Activated CD4-positive, alpha-beta memory T cell treated with anti-CD3 and anti-CD28 coated beads for 36 hours (primary cell): Measurements from ENCODE around the gene EXOC3L4. TPM values are rescaled to one million over a fixed set of nuclear protein-coding genes. Genes with fewer than 3 reads are reported as not detected.
A peak's percentile ranks its signal among the peaks of the same experiment; 100 is the strongest.
"Not testable (repeated sequence)": the region's sequence is repeated elsewhere in the genome, so short reads cannot be mapped to it uniquely, and the experiment has no call there.

Source experiments
- CTCF ChIA-PET: fragments of 350-600 bp; sonication (Branson Sonifier 250); formaldehyde crosslinking; loops from one replicate; lab custom pipeline; 2021; ENCODE audit warnings: antibody characterized with exemption, inconsistent platforms; lab: Charles Lee
- POLR2A ChIA-PET: fragments of 350-600 bp; sonication (Branson Sonifier 250); formaldehyde crosslinking; loops from one replicate; lab custom pipeline; 2021; ENCODE audit warnings: antibody characterized with exemption; lab: Charles Lee
- DNase-seq: peaks from one replicate; pipeline ENCODE4 v3.0.0-alpha.2; 2020
- H3K27ac Mint-ChIP-seq: one replicate; pipeline ENCODE4 v1.8.0; 2021; ENCODE audit warnings: mixed read lengths
- H3K27me3 Mint-ChIP-seq: one replicate; pipeline ENCODE4 v1.8.0; 2021; ENCODE audit warnings: mixed read lengths
- H3K36me3 Mint-ChIP-seq: one replicate; pipeline ENCODE4 v1.8.0; 2021; ENCODE audit warnings: mixed read lengths
- H3K4me1 Mint-ChIP-seq: one replicate; pipeline ENCODE4 v1.8.0; 2021; ENCODE audit warnings: low read depth, mixed read lengths
- H3K4me3 Mint-ChIP-seq: one replicate; pipeline ENCODE4 v1.8.0; 2021; ENCODE audit warnings: mild to moderate bottlenecking, mixed read lengths
- H3K9me3 Mint-ChIP-seq: one replicate; pipeline ENCODE4 v1.8.0; 2021; ENCODE audit warnings: mixed read lengths
- intact Hi-C: fragments of 100-400 bp; cut with micrococcal nuclease; formaldehyde crosslinking; loops from one replicate; pipeline ENCODE4 v1.15.1; 2023
- total RNA-seq, 2 experiments: library from RNA; stranded (reverse); gene quantifications; one replicate each; pipeline ENCODE4 v1.2.3, GENCODE V29; 2021

The EXOC3L4 gene
- total RNA-seq, result not detected

DNA sequence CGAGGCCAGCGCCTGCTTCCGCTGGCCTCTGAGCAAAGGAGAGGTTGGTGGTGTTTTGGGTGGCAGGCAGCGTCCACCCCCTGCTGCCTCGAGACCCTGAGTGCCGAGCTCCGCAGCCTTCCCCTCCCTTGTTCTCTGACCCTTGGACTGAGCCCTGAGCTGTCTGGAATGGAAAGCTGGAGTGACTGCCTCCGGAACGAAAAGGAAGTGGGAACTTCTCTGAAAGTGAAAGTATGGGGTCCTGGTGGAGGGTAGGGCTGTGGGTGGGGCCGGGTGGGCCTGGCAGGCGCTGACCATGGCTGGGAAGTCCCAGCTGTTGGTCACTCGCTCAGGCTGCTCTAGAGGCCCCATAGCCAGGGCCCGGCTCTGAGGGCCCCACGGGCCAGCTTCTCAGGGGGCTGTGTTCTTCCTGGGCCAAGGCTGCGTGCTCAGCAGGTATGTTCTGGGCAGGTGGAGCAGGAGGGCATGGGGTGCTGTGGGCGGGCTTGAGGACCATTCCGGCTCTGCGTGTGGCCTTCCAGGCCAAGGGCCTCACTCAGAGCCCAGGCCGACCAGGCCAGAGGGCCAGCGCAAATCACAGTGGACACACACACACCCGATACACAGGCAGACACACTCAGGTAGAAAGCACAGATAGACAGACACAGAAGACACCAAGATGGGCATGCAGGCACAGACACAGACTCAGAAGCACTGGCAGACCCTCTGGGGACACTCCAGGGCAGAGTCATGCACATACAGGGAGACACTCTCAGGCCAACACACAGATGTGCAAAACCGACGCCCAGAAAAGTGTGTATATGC lies at the start of gene EXOC3L4:
Gene EXOC3L4 (plus strand): TSS at position 320 of the 804 bp plus-strand sequence. CDS start 5,495 bp downstream, outside the sequence.
- H3K36me3 Mint-ChIP-seq, result no peaks in the 10 kb centered on the region
- no peak within 1 kb of the TSS for H3K27ac Mint-ChIP-seq
- H3K4me1 Mint-ChIP-seq, result peaks cover 3% of the 10 kb centered on the region
- peaks cover 3% of the 10 kb centered on the region for H3K27me3 Mint-ChIP-seq
- intact Hi-C loops, result no loop called here
- no peak for DNase-seq
- no peak within 1 kb of the TSS for H3K4me3 Mint-ChIP-seq
- CTCF ChIA-PET, result interaction anchor here (0.8 to 3.4 kb wide), 3 partner anchors 11 to 459 kb away, joined by 3 to 34 read pairs (median 3); no protein-coding TSS in a partner anchor
- POLR2A ChIA-PET, result no interaction called here
- H3K9me3 Mint-ChIP-seq, result no peaks in the 10 kb centered on the region

GRCh38 chr14:103045371-103045869 lies 49.1 kb upstream of the EXOC3L4 start:
- Mint-ChIP-seq H3K4me1 (peaks cover 5% of the 10 kb centered on the region), H3K36me3 (peaks cover 6% of the 10 kb centered on the region), H3K27me3 (peaks cover 5% of the 10 kb centered on the region), H3K27ac (no peak overlapping the region), H3K4me3 (no peak overlapping the region), H3K9me3 (peaks cover 5% of the 10 kb centered on the region)
- no peak for DNase-seq
- POLR2A ChIA-PET, result no interaction called here
- intact Hi-C loops, result no loop called here
- CTCF ChIA-PET, result no interaction called here

DNA sequence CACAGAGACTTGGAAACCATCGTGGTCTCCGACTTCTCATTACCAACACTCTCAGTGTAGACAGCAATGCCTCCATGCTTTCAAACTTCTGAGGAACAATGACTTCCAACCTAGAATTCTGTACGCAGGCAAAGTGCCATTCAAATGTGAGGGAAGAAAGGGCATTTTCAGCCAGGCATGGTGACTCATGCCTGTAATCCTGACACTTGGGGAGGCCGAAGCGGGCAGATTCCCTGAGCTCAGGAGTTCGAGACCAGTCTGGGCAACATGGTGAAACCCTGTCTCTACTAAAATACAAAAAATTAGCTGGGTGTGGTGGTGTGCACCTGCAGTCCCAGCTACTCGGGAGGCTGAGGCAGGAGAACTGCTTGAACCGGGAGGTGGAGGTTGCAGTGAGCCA lies 47.1 kb upstream of the EXOC3L4 start:
- H3K36me3 Mint-ChIP-seq, intact Hi-C loops, H3K4me1 Mint-ChIP-seq, H3K9me3 Mint-ChIP-seq, H3K27ac Mint-ChIP-seq, H3K27me3 Mint-ChIP-seq, DNase-seq, H3K4me3 Mint-ChIP-seq: not testable (repeated sequence)
- ChIA-PET CTCF (interaction anchor here (0.8 kb wide), 1 partner anchor 344 kb away, joined by 3 read pairs; no protein-coding TSS in a partner anchor), POLR2A (interaction anchor here (0.6 kb wide), 1 partner anchor 487 kb away, joined by 4 read pairs; no protein-coding TSS in a partner anchor)

GRCh38 chr14:103050935-103051334 lies 43.6 kb upstream of the EXOC3L4 start:
- intact Hi-C loops, result no loop called here
- DNase-seq, result no peak
- no peaks in the 10 kb centered on the region for H3K9me3 Mint-ChIP-seq
- H3K27ac Mint-ChIP-seq, result no peak overlapping the region
- no peaks in the 10 kb centered on the region for H3K36me3 Mint-ChIP-seq
- no peaks in the 10 kb centered on the region for H3K27me3 Mint-ChIP-seq
- no peak overlapping the region for H3K4me3 Mint-ChIP-seq
- no peaks in the 10 kb centered on the region for H3K4me1 Mint-ChIP-seq
- POLR2A ChIA-PET, result no interaction called here
- CTCF ChIA-PET, result no interaction called here

- ChIA-PET POLR2A (no interaction called here), CTCF (interaction anchor here (0.9 kb wide), 1 partner anchor 24 kb away, joined by 3 read pairs; no protein-coding TSS in a partner anchor)
- Mint-ChIP-seq H3K27ac (no peak overlapping the region), H3K9me3 (no peaks in the 10 kb centered on the region), H3K4me1 (no peaks in the 10 kb centered on the region), H3K4me3 (no peak overlapping the region), H3K27me3 (no peaks in the 10 kb centered on the region), H3K36me3 (no peaks in the 10 kb centered on the region)
- no peak for DNase-seq
- intact Hi-C loops, result no loop called here
Observed at GRCh38 chr14:103052407-103052806, 42.1 kb upstream of the EXOC3L4 start.

- peaks cover 12% of the 10 kb centered on the region for H3K27me3 Mint-ChIP-seq
- H3K4me1 Mint-ChIP-seq, result no peaks in the 10 kb centered on the region
- intact Hi-C loops, result no loop called here
- H3K27ac Mint-ChIP-seq, result no peak overlapping the region
- H3K9me3 Mint-ChIP-seq, result no peaks in the 10 kb centered on the region
- H3K36me3 Mint-ChIP-seq, result no peaks in the 10 kb centered on the region
- no peak for DNase-seq
- POLR2A ChIA-PET, result no interaction called here
- CTCF ChIA-PET, result no interaction called here
- peak overlapping the region; percentile 64 for H3K4me3 Mint-ChIP-seq
Observed at GRCh38 chr14:103055695-103056094, 38.8 kb upstream of the EXOC3L4 start.

DNA sequence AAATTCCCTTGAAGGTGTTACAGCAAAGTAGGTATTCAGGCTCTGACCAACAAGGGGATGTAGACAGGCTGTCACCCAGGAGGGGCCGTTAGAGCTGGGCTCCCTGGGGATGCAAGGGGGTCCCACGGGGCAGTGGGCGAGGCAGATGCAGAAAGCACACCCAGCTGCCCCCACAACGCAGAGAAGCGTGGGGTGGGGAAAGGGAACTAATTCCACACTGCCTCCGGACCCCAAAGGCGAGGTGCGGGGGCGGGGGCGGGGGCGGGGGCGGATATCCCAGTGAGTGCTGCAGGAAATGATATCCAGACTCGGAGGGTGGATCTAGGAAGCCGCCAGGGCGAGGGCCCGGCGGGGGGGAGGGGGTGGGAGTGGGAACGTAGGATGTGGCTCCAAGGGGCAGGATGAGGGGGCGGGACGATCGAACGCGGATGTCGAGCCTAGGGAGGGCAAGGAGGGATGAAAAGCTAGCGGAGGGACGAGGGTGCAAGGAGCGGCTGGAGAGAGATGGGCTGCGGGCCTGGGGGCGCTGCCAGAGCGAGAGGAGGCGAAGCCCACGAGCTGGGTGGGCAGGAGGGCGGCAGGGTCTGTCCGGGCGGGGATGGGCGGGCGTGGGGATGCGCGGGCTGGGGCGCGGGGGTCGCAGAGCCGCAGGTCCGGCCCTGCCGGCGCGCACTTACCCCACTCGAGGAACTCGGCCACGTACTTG lies 38.0 kb upstream of the EXOC3L4 start:
- intact Hi-C loops, result no loop called here
- ChIA-PET POLR2A (interaction anchor here (0.6 kb wide), 1 partner anchor 13 kb away, joined by 3 read pairs; no protein-coding TSS in a partner anchor), CTCF (interaction anchor here (1.0 to 1.1 kb wide), 2 partner anchors 18 to 334 kb away, joined by 3 read pairs; no protein-coding TSS in a partner anchor)
- Mint-ChIP-seq H3K9me3 (no peaks in the 10 kb centered on the region), H3K27ac (no peak overlapping the region), H3K27me3 (peaks cover 12% of the 10 kb centered on the region), H3K4me3 (peak overlapping the region; percentile 64), H3K36me3 (no peaks in the 10 kb centered on the region), H3K4me1 (no peaks in the 10 kb centered on the region)
- DNase-seq, result peak; percentile 25

- no peak overlapping the region for H3K27ac Mint-ChIP-seq
- H3K9me3 Mint-ChIP-seq, result no peaks in the 10 kb centered on the region
- intact Hi-C loops, result no loop called here
Observed at GRCh38 chr14:103057028-103057371, 37.5 kb upstream of the EXOC3L4 start.

DNA sequence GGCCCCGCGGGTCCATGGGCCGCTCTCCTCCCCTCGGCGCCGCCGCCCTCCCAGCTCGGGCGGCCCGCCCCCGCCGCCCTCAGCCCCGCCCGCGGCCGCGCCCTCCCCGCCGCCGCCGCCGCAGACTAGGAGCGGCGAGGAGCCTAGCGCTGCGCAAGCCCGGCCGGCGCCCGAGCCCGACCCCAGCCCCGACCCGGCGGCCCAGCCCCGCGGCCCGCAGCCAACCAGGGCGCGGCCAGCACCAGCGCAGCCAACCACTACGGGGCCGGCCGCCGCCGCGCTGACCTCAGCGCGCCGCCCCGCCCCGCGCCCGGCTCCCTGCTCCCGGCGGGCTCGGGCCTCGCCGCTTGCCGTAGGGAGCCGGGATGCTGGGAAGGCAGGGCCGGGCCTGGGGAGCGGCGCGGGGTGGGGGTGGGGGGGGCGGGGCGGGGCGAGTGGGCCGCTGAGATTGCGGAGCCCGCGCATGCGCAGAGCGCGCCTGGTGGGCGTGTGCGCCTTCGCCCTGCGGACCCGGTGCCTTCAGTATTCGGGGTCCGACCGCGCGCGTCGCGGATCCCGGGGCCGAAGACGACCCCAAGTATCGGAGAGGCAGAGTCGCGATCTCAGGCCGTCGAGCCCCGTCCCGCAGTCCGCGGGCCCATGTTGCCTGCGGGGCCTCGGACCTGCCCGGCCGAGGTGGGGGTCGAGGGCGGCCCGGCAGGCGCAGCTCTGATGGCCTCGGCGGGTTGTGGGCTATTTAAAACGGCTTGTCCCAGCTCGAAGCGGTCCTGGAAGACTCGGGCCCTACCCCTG lies 37.0 kb upstream of the EXOC3L4 start, which contains the start of gene CDC42BPB:
Gene CDC42BPB (minus strand): TSS at position 178 of the 792 bp plus-strand sequence. CDS start 376 bp downstream, outside the sequence.
- DNase-seq, result peak; percentile 63
- Mint-ChIP-seq H3K9me3 (no peaks in the 10 kb centered on the region), H3K27me3 (peaks cover 12% of the 10 kb centered on the region), H3K36me3 (no peaks in the 10 kb centered on the region), H3K4me3 (peak within 1 kb of the TSS; percentile 64), H3K27ac (no peak within 1 kb of the TSS), H3K4me1 (no peaks in the 10 kb centered on the region)
- CTCF ChIA-PET, result interaction anchor here (1.0 kb wide), 1 partner anchor 332 kb away, joined by 3 read pairs; no protein-coding TSS in a partner anchor
- POLR2A ChIA-PET, result no interaction called here
- intact Hi-C loops, result no loop called here

More at GRCh38 chr14:103057028-103057371, 37.5 kb upstream of the EXOC3L4 start:
- POLR2A ChIA-PET, result interaction anchor here (0.6 kb wide), 1 partner anchor 14 kb away, joined by 3 read pairs; no protein-coding TSS in a partner anchor
- Mint-ChIP-seq H3K4me3 (no peak overlapping the region), H3K36me3 (no peaks in the 10 kb centered on the region), H3K4me1 (no peaks in the 10 kb centered on the region), H3K27me3 (peaks cover 12% of the 10 kb centered on the region)
- CTCF ChIA-PET, result interaction anchor here (1.0 to 1.1 kb wide), 2 partner anchors 17 to 333 kb away, joined by 3 read pairs; no protein-coding TSS in a partner anchor
- DNase-seq, result no peak

DNA sequence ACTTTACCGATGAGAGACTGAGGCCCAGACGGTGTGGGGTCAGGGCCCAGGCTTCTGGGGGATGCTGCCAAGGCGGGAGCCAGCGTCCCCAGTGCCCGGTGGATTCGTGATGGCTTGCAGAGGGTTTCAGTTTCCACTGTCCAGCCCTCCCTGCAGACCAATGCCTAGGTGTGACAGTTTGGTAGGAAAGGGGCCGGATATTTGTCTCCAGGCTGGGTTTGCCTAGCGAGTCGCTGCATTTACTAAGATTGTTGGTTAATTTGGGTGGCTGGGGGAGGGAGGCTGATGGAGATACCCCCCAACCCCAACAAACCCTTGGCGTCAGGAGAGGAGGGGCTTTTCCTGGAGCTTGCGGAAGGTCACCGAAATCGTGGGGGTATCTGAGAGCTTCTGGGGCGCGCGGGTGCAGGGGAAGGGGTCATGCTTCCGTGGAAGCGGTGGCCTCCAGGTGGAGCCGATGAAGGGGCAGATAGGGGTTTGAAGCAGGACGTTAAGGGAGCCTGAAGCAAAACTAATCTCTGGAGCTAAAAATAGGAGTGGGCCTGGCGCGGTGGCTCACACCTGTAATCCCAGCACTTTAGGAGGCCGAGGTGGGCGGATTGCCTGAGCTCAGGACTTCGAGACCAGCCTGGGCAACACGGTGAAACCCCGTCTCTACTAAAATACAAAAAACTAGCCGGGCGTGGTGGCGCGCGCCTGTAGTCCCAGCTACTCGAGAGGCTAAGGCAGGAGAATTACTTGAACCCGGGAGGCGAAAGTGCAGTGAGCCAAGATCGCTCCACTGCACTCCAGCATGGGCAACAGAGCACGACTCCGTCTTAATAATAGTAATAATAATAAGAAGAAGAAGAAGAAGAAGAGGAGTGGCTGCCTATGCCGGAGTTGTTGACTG lies 36.1 kb upstream of the EXOC3L4 start:
- intact Hi-C loops, result no loop called here
- ChIA-PET POLR2A (no interaction called here), CTCF (interaction anchor here (0.8 kb wide), 1 partner anchor 47 kb away, joined by 3 read pairs; no protein-coding TSS in a partner anchor)
- no peak for DNase-seq
- no peaks in the 10 kb centered on the region for H3K36me3 Mint-ChIP-seq
- H3K4me1 Mint-ChIP-seq, result no peaks in the 10 kb centered on the region
- no peaks in the 10 kb centered on the region for H3K9me3 Mint-ChIP-seq
- H3K27ac Mint-ChIP-seq, result no peak overlapping the region
- no peak overlapping the region for H3K4me3 Mint-ChIP-seq
- H3K27me3 Mint-ChIP-seq, result peaks cover 12% of the 10 kb centered on the region
